Endometrial microvascular endothelial cells (primary cell): ENCODE results near the gene EPB41L3. TPM values are rescaled to one million over a fixed set of nuclear protein-coding genes. Genes with fewer than 3 reads are reported as not detected.
"Not testable (repeated sequence)": the region's sequence is repeated elsewhere in the genome, so short reads cannot be mapped to it uniquely, and the experiment has no call there.

Experiments
- in situ Hi-C: cut with HindIII; loops from 2 replicates; pipeline ENCODE4 v1.10.0; 2017; ENCODE audit warnings: low sequenced_read_pairs, low pct_unique_long_range_greater_than_20kb; ENCODE audit errors: inconsistent ontology term
- total RNA-seq: library from RNA; depleted of rRNA; stranded (reverse); fragments of >200 nt; gene quantifications from one replicate; pipeline ENCODE4 v1.2.3, GENCODE V29; 2015; ENCODE audit errors: inconsistent ontology term

Gene EPB41L3
- total RNA-seq, 1 donor from 2014 or later = 7.9 TPM

DNA sequence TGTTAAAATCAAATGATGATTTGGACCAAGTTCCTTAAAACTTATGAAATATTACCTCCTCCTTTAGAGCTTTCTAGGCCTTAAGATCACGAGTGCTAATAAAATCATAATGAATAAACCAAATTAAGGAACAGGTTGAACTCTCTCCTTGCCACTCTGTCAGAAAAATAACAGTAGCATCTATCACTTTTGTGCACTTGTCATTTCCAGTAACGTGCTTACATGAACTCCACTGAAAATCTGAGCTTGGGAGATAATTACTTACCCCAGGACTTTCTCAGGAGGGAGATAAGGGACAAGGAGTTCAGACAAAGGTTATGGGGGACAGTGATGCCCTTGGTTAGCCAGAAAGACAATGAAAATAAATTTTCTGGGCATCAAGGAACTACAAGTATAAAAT lies 36.0 kb downstream of the EPB41L3 start:
- in situ Hi-C loops = no loop called here

DNA sequence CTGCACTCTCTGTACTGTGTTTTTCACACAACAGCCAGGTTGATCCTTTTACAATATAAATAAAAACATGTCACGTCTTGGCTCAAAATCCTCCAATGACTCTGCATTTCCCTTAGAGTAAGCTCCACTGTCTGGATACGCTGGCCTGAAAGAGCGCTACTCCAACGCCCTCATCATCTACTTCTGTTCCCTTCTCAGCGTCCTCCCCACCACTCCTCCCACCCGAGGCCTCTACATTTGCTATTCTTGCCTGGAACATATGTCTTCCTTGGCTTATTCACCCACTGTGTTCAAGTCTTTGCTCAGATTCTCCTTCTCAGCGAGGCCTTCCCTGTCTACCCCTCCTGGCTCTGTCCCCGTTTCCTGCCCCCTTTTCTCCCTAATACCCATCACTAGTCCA lies 37.6 kb downstream of the EPB41L3 start:
- in situ Hi-C loops = no loop called here

DNA sequence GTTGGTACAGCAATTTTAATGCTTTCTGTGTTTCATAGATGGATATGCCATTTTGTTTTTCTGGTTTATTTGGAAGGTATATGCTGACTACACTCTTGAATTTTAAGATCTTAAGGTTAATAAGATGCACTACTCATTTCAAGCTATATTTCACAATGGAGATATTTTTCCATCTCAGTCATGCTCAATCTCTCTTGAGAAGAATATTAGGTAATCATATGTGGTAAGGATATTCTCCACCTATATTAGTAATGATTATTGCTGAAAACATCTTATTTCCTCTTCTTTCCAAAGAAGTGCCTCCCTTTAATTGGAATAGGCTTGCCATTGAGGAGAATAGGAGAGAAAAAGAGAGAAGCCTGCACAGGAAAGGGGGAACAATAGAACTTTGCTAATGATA lies 40.1 kb downstream of the EPB41L3 start:
- in situ Hi-C loops = no loop called here

DNA sequence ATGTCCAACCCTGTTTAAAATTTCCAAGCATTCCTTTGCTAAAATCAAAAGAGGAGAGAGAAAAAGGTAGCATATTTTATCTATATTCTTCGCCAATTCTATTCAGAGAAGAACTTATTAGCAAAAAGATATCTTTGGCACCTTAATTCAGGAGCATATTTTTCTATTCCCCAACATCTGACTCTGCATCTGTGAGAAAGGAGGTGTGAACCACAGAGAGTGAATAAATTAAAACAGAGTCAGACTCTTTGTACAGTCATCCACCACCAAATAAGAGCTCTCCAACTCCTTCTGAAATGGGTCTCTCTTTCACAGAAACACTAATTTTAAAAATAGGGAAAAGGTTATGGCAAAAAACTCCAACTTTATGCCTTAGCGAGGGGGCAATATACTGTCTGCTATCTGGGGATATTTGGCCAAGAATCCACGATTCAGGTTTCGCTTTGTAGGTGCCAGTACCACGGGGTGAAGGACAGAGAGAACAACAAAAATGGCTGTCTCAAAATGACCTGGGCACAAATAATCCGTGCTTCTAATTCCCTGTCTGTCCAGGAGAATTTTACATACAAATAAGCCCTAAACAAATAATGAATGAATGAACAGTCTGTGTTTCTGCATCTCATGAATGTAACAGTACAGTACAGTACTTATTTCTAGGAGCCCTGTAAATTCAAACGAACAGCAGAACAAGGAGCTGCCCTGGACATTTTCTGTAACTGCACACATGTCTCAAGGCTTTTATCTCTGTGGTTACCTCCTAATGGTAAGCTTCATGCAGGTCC lies 43.4 kb downstream of the EPB41L3 start:
- in situ Hi-C loops = no loop called here

DNA sequence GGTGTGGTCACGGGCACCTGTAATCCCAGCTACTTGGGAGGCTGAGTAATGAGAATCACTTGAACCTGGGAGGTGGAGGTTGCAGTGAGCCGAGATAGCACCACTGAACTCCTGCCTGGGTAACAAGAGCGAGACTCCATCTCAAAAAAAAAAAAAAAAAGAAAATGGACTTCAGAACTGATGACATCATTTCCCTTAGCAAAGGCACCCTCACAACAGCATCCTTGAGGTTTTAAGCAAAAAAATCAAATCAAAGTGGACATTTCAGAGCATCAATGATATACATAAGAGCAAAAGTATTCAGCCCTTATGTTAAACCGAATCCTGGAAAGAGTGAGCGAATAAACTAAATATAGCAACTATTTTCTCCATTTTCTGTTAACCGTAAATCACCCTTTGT lies 45.3 kb downstream of the EPB41L3 start:
- in situ Hi-C loops = no loop called here

DNA sequence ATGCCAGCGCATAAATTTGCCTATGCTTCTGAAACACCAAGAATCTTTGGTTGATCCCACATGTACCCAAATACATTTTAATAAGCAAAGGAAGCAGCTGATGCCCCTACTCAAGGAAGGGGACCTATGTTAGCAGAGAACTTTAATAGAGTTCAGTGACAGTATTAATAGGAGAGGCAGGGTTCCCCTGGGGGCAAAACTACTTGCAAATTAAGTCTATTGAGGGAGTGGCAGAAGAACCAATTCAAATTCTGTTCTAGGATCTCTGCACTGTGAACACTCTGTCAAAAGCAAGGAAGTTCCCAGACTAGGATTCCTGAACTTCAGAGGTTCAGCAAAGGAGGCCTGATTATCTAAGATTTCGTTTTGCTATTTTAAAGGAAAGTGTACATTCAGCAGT lies 47.5 kb downstream of the EPB41L3 start:
- in situ Hi-C loops = no loop called here

DNA sequence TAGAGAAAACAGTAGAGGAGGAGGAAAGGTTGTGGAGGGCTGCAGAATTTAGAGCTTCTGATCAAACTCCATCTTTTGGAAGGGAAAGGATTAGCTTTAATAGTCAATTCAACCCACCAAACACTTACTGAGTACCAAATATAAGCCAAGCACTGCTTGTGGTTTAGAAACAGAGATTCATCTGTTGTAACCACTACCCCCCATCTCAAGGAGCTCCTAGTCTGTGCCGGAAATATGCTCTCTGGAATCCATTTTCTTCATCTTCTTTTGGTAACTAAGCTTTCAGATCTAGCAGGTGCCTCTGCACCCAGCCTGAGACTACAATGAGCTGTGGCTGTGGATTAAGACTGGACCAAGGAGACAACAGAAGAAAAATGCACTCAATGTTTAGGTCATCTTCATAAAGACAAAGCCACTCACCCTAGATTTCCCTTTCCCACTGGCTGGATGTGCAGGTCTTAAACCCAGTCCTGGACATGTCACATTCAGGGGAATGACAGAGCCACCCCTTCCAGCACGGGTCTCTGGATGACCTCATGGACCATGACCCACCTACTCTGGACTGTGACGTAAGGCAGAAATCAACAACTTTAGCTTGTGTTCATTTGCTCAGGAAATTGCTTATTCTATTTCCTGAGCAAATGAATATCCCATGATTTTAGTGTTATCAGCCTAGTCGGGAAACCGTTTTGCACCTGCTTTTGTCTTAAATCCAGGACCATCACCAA lies 52.9 kb downstream of the EPB41L3 start:
- in situ Hi-C loops = no loop called here

DNA sequence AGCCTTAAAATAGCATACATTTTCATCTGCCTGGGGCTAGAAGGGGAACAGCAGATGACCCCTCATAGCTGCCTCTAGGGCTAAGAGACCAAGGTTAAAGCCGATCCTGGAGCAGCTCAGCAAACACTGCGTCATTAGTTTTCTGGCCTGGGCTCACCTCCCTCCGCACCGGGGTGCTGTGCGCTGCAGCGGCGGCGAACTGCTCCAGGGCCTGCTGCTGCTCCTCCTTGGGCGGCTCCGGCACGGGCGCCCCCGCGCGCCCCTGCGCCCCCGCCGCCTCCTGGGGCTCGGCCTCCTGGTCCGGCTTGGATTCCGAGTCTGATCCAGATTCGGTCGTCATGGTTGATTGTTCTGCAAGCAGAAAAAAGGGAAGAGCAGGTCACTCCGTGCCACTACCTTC lies 55.0 kb downstream of the EPB41L3 start:
- in situ Hi-C loops = no loop called here

DNA sequence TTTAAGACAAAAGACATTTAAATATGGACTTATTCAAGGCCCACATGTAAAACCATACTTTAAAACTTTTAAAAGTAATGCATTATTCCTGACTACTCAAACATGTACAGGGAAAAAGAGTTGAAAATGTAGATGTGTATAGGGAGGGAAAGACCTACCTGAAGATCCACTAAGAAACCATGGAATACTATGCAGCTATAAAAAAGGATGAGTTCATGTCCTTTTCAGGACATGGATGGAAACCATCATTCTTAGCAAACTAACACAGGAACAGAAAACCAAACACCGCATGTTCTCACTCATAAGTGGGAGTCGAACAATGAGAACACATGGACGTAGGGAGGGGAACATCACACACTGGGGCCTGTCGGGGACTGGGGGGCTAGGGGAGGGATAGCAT lies 55.8 kb downstream of the EPB41L3 start:
- in situ Hi-C loops = not testable (repeated sequence)

DNA sequence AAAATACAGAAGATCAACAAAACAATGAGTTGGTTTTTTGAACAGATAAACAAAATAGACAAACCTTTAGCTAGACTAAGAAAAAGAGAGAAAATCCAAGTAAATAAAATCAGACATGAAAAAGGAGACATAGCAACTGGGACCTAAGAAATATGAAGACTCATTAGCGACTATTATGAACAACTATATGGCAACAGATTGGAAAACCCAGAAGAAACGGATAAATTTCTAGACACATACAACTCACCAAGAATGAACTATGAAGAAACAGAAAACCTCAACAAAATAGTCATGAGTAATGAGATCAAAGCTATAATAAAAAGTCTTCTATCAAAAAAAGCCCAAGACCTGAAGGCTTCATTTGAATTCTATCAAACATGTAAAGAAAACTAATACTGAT lies 59.3 kb downstream of the EPB41L3 start:
- in situ Hi-C loops = no loop called here

DNA sequence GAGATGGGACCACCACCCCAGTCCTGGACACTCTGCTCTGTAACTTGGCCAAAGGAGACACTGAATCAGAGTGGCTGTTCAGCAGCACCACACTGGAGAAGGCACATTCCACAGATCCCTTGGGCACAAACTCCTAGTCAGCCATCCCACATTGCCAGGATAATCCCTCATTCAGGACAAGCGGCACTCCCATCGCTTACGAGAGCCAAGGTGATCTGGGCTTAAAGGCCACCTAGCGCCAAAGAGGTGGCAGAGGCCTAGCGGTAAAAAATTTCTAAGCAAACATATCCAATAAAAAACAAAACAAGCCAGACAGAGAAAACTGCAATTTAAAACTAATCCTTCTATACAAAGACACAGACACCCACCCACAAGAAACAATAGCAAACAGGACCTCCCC lies 62.2 kb downstream of the EPB41L3 start:
- in situ Hi-C loops = no loop called here

DNA sequence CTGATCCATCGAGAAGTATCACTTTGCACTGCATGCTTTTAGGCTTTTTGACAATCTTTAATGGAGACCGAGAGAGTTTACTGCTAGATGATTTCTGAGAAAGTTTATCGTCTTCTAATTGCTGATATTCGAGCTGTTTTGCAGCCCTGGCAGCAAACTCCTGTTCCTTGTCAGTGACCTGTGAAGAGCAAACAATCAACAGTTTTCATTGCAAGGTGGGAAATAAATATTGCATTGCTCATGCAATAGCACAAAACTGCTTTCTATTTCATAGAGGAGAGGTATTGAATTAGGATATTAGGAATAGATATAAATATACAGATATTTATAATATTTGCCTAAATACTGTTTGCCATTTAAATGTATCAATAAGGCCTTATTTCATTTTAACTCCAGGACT lies 65.5 kb downstream of the EPB41L3 start:
- in situ Hi-C loops = no loop called here

DNA sequence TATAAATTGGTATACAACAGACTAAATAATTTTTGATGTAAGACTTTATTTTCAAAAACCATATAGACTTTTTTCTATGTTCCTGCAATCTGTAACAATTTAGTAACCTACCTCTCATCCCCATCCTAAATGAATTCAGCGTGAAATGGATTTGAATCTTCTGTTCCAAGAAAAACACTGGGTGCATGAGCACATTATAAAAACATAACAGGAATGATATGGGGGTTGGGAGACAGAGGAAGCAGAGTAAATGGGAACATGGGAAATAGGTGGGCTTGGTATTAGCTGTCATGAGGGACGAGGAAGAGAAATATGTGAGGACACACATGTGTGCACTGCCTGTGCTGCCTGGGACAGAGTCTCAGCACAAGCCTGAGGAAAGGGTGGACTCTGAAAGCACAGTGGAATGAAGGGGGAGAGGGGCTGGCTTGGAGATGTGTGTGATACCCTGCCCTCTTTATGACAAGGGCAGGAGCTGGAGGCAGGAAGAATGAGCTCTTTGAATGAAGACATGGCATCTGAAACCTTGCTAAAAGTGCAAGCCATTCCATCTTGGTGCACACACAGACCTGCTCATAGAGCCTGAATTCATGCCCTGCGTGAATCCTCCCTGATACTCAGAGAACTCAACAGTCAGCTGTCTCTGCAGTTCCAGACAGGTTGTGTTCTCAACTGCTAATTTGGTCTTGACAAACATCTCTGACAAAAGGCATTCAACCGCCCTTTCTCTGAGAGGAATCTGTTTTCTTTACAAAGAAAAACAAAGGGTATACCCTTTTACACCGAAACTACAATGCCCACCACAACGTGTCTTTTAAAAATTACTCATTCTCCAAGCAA lies 66.6 kb downstream of the EPB41L3 start:
- in situ Hi-C loops = no loop called here

DNA sequence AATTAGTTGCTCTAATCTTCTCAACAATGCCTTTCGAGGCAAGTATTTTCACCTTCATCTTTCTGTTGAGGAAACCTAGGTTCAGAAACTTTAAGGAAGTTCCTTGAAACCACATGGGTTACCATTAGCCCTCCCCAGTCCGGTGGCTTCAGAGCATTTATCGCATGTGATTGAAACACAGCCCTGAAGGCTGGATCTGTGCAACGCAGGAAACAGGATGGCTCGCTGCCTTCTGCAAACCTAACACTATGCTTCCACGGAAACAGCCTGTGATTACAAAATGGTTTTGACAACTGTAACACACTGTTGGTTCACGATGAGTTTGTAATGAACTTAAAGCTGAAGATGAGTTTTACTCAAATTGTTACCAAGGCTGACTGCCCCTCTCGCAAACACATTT lies 68.5 kb downstream of the EPB41L3 start:
- in situ Hi-C loops = no loop called here

DNA sequence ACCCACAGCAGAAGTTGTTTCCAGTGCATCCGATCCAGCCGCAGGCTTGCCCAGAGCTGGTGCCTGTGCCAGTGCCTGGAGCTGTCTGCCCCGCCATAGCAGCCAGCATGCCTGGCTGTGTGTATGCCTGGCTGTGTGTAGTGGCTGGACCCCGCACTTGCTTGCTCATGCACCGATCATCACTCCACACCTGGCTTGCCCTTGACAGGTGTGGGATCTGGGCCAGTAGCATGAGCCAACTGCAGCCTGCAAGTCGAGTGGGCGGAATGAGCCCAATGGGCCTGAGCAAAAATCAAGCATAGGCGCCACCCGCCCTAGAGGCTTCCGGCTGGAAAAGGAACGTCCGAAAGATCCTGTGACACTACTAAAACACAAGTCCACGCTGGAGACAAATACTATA lies 74.5 kb downstream of the EPB41L3 start:
- in situ Hi-C loops = no loop called here

DNA sequence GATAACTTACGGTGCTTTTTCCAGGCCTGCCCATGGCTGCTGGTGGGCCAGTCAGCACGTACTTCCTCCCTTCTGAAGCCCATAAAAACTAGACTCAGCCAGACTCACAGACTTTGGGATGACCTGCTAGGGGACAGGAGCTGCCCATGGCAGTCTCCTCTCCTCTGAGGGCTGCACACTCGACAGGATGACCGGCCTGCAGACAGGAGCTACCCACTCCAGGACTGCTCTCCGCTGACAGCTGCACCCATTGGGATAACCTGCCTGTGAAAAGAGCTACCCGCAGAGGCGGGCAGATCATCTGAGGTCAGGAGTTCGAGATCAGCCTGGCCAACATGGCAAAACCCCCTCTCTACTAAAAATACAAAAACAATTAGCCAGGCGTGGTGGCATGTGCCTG lies 75.4 kb downstream of the EPB41L3 start:
- in situ Hi-C loops = no loop called here

DNA sequence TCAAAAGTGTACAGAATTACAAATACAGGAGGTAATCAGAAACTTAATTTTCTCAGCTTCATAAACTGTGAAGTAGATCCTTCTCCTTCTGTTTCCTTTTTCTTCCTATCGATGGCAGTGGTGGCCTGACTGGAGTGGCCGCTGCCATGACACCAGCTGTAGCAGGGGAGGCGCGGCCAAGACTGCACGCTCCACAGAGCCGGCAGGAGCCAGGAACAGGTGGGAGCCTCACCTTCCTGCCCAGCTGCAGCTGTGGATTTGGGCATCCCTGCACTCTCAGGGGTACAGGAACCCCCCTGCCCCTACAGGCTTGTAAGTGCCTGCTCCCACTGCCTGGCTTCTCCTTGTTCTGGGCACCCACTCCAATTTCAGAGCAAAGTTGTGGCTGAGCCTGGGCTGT lies 76.1 kb downstream of the EPB41L3 start:
- in situ Hi-C loops = no loop called here

DNA sequence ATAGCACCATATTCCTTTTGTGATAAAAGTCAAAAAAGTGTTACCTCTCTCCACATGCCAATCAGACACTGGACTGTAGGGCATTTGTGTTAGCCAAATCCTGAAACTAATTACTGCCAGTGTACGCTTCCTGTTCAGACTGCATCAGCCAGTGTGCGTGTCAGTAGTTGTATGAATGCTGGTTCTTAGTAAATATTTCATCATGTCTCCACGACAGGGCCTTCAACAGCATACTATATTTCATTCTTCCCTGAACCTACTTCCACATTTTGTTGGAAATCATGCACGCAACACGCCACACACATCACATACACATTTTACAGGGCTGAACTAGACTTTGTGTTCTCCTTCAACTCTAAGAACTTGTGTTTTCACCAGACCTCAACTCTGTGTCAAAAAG lies 77.5 kb downstream of the EPB41L3 start:
- in situ Hi-C loops = no loop called here

DNA sequence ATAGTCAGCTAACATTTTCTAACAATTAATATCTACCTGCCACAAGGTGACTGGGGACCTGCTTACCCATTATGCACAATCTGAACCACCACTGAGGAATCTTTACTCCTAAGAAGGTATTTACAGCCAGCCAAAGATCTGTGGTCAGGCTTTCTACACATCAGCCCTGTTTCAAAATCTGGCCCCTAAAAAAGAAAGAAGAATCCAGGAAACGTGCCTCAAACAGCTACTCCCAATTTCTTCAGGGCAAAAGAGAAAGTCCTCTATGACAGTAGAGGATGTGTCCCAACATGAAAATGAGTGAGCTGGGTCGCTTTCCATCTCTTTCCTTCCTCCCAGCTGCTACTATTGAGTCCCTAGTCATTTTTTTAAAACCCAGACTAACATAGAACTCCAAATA lies 79.5 kb downstream of the EPB41L3 start:
- in situ Hi-C loops = no loop called here

DNA sequence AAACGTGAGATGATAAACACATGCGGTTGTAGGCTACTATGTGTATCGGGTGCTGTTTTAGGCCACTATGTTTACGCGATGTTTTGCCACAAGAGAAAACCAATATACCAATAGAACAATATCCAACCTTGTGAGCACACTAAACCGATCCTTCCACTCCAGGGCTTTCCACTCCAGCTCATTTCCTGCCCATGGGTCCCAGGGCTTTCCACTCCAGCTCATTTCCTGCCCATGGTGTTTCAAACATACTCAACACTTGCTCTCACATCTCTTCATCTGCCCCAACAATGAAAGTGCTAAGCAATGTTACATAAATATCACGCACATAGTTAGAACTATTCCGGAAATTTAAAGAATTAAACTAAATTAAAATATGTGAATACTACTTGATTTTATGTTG lies 80.0 kb downstream of the EPB41L3 start:
- in situ Hi-C loops = no loop called here
